DOHH2 (cell line): Measurements from ENCODE around the gene OR6C3.

Experiments used
- CTCF ChIP-seq: fragments of 200-600 bp; sonication (generic); IDR thresholded peaks from one replicate; pipeline ENCODE4 v1.5.1; 2014; ENCODE audit warnings: antibody characterized with exemption, mild to moderate bottlenecking, low read depth, low read length; ENCODE audit not compliant: poor library complexity, severe bottlenecking
- EZH2phosphoT487 ChIP-seq: fragments of 200-600 bp; sonication (generic); IDR thresholded peaks from 2 replicates; pipeline ENCODE4 v1.6.1; 2017; ENCODE audit warnings: borderline replicate concordance, mild to moderate bottlenecking, antibody characterized with exemption, low read length, moderate library complexity, mixed read lengths

- TF ChIP-seq CTCF (no peak), EZH2phosphoT487 (no peak)
These were observed 5.5 kb downstream of the OR6C3 start for GRCh38 chr12:55336002-55336401.
